Activated CD4-positive, alpha-beta T cell treated with anti-CD3 and anti-CD28 coated beads for 48 hours (primary cell): ENCODE results near the gene DNASE1L3.

ENCODE experiments used
- DNase-seq: peaks from one replicate; pipeline ENCODE4 v3.0.0-alpha.2; 2020

The DNASE1L3 gene

DNA sequence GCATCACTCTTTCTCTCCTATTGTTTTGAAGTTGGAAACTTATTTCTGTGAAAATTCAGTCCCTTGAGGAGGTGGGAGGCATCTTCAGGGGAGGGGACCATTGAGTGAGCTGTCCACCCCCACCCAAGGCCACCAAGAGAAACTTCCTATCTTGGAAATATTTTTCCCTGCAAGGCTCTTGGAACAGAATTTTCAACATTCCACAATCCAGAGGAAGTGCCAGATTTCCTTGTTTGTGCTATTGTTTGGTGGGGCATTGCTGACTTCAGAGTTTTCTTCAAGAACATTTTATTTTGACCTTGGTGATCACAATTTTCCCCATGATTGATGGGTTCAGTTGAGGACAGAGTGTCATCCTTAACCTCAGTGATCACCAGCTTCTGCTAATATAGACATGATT is 12.0 kb downstream of the DNASE1L3 start:
- DNase-seq = no peak

- DNase-seq = no peak
Measured at GRCh38 chr3:58198362-58198761, 12.4 kb downstream of the DNASE1L3 start.

GRCh38 chr3:58197588-58197987 is 13.2 kb downstream of the DNASE1L3 start:
- DNase-seq = no peak

DNA sequence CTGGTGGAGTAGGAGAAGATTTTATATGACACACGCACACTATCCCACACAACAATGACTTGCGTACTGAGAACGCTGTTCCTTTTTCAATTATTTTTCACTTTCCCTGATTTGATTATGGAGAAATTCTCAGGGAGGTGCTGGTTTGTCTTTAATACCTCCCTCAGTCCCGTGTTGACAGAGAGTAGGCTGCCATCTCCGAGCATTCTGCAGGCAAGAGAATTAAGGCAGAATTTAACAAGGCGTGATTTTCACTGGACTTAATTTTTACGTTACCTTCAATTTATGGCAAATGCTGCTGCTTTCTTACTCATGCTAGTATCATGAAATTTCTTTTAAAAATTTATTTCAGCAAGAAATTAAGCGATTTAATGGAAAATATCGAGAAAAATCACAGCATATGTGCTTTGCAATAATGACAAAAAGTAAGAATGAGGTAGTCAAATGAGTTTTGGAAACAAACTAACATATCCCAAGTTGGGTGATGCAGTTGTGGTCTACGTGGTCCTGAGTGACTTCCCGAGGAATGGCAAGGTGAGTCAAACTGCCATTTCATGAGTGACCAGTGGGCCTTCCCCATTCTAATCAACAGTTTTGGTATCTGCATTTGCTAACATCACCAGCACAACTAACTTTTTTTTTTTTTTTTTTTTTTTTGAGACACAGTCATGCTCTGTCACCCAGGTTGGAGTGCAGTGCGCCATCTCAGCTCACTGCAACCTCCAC is 16.9 kb downstream of the DNASE1L3 start:
- DNase-seq = no peak

GRCh38 chr3:58192069-58192468 is 18.7 kb downstream of the DNASE1L3 start:
- no peak for DNase-seq

GRCh38 chr3:58191361-58191991 is 19.3 kb downstream of the DNASE1L3 start:
- DNase-seq = no peak

DNA sequence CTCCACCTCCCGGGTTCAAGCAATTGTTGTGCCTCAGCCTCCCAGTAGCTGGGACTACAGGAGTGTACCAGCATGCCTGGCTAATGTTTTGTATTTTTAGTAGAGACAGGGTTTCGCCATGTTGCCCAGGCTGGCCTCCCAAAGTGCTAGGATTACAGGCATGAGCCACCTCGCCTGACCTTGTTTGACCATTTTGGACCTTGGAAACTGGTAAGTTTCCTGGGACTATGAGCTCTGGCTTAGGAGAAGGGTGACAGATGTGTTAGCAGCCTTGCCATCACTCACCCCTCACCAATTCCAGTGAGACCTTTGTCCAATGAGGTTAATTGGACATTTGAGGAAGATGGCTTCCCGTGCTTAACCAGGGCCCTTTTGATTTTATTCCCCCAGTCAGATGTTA is 19.9 kb downstream of the DNASE1L3 start:
- no peak for DNase-seq

GRCh38 chr3:58190291-58190690 is 20.5 kb downstream of the DNASE1L3 start:
- no peak for DNase-seq

DNA sequence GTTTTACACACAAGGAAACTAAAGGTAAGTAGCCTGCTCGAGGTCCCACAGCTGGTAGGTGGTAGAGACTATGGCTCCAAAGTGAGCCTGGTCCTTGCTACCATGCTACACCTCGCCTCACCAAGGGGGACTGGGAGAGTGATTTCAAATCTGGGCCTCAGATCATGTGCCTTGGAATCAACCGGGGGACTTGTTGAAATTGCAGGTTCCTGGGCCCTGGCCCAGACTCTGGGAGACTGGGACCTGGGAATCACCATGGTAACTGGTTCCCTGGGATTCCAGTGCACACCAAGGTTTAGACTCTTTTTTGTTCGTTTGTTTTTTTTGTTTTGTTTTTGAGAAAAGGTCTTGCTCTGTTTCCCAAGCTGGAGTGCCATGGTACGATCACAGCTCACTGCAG is 21.1 kb downstream of the DNASE1L3 start:
- DNase-seq = no peak

DNA sequence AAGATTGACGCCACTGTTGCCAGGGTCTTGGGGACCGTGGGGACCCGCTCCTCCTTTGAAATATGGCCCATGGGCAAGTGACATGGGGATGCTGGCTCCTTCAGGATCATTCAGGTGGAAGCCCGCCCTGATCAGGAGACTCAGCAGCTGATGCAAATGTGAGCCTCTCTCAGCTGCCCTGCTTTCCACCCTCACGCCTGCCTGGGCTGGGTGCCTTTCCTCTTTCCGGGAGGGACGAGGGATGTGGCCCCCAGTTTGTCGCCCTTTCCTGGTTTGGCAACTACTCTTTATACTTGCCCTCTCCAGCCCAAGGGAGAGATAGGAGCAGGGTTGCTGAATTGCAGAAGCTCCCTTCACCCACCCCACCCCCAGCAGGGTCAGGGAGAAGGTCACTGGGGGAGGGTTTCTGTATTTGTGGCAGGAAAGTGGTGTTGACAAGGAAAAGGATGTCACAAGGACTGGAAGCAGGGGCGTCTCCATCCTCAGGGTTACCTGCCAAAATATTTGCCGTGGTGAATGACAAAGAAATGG is 21.8 kb downstream of the DNASE1L3 start:
- no peak for DNase-seq

- DNase-seq = no peak
Measured at GRCh38 chr3:58188173-58188564, 22.6 kb downstream of the DNASE1L3 start.

DNA sequence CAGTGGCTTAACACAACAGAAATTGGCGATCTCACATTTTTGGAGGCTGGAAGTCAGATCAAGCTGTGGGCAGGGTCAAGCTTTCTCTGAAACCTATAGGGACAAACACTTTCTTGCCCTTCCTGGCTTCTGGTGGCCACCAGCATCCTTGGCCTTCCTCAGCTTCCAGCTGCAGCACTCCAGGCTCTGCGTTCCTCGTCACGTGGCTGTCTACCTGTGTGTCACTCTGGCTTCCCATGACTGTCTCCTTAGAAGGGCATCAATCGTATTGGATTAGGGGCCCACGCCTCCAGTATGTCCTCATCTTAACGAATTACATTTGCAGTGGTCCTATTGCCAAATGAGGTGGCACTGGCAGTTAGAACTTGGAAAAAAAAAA is 25.8 kb downstream of the DNASE1L3 start:
- DNase-seq = no peak

GRCh38 chr3:58184309-58184981 is 26.3 kb downstream of the DNASE1L3 start:
- no peak for DNase-seq

DNA sequence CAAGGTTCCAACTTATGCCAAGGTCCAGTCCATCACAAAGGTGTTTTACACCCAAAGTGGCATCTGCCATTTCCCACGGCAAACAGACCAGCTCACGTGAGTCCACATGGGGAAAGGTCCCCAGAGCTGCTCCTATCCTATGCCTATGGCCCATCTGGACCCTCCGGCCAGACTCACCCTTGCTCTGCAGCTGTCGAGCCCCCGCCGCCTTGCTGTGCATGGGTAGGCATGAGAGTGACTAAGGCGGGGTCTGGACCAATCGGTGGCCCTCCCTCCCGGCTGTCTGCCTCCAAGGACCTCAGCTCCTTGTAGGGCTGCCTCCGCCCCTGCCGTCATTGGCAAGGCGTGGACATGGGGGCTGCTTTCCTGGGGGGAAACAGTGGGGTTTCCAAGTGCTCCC is 26.9 kb downstream of the DNASE1L3 start:
- DNase-seq = no peak

- DNase-seq = no peak
Measured at GRCh38 chr3:58183221-58183620, 27.6 kb downstream of the DNASE1L3 start.

GRCh38 chr3:58180940-58181587 is 29.7 kb downstream of the DNASE1L3 start:
- no peak for DNase-seq

- DNase-seq = no peak
Measured at GRCh38 chr3:58180099-58180880, 30.5 kb downstream of the DNASE1L3 start.

- no peak for DNase-seq
Measured at GRCh38 chr3:58179235-58180098, 31.3 kb downstream of the DNASE1L3 start.

GRCh38 chr3:58178528-58179234 is 32.1 kb downstream of the DNASE1L3 start:
- DNase-seq = no peak

GRCh38 chr3:58177747-58178527 is 32.8 kb downstream of the DNASE1L3 start:
- DNase-seq = peak; percentile 96
